Breast epithelium (tissue), 4 donors: ENCODE data around the gene LTBP2. TPM values are rescaled to one million over a fixed set of nuclear protein-coding genes. Genes with fewer than 3 reads are reported as not detected.

Experiments used
- DNase-seq, 2 donors: peaks; one replicate each; pipeline ENCODE4 v3.0.0-alpha.2; 2019; ENCODE audit warnings: low spot score in 2 of 2
- H3K27ac ChIP-seq, 2 donors: fragments of 200-600 bp; sonication (generic) in 1 of 2; one replicate each; pipeline ENCODE4 v1.5.1; 2016 to 2019; ENCODE audit warnings: mild to moderate bottlenecking in 1 of 2
- H3K27me3 ChIP-seq, 2 donors: fragments of 200-600 bp; sonication (generic) in 1 of 2; one replicate each; pipeline versions ENCODE4 v1.5.1 to v1.6.0; 2017 to 2019; ENCODE audit warnings: control low read depth in 1 of 2, mild to moderate bottlenecking in 1 of 2
- H3K36me3 ChIP-seq: fragments of 200-600 bp; one replicate; pipeline ENCODE4 v1.5.1; 2019
- H3K4me1 ChIP-seq, 2 donors: fragments of 200-600 bp; sonication (generic); one replicate each; pipeline ENCODE4 v1.5.1; 2016 to 2019; ENCODE audit warnings: control low read depth in 1 of 2
- H3K4me3 ChIP-seq, 3 donors: fragments of 200-600 bp; sonication (generic); 1 replicate in 2 of 3; 2 replicates in 1 of 3; pipeline ENCODE4 v1.5.1; 2016 to 2019; ENCODE audit warnings: mild to moderate bottlenecking in 3 of 3, moderate library complexity in 2 of 3
- H3K9me3 ChIP-seq, 2 donors: fragments of 200-600 bp; sonication (generic) in 1 of 2; one replicate each; pipeline ENCODE4 v1.5.1; 2016 to 2019; ENCODE audit warnings: control low read depth in 1 of 2
- POLR2A ChIP-seq: fragments of 450-650 bp; IDR thresholded peaks from one replicate; pipeline ENCODE4 v1.6.1; 2016; ENCODE audit warnings: antibody characterized with exemption, mild to moderate bottlenecking, moderate library complexity
- POLR2AphosphoS5 ChIP-seq, 3 donors: sonication (generic); formaldehyde crosslinking; IDR thresholded peaks; one replicate each; pipeline ENCODE4 v1.6.1; 2017; ENCODE audit warnings: antibody characterized with exemption in 3 of 3
- intact Hi-C: fragments of 100-400 bp; cut with DNase I; formaldehyde crosslinking; loops from one replicate; pipeline ENCODE4 v1.15.1; 2023; ENCODE audit warnings: low total_unique reads
- total RNA-seq, 3 donors: library from RNA; depleted of rRNA; stranded (reverse); fragments of >200 nt; gene quantifications; one replicate each; pipeline ENCODE4 v1.1.0, GENCODE V29; 2016
- TF ChIP-seq, protein P1 (sequence below), 3 donors: fragments of 450-650 bp; IDR thresholded peaks; one replicate each; pipeline ENCODE4 v1.5.1; 2016 to 2017; ENCODE audit warnings: antibody characterized with exemption in 3 of 3, mild to moderate bottlenecking in 3 of 3, moderate library complexity in 3 of 3

LTBP2 gene
- total RNA-seq, 3 donors from 2014 or later, result 34.7 to 91.1 (median 79.0) TPM

DNA sequence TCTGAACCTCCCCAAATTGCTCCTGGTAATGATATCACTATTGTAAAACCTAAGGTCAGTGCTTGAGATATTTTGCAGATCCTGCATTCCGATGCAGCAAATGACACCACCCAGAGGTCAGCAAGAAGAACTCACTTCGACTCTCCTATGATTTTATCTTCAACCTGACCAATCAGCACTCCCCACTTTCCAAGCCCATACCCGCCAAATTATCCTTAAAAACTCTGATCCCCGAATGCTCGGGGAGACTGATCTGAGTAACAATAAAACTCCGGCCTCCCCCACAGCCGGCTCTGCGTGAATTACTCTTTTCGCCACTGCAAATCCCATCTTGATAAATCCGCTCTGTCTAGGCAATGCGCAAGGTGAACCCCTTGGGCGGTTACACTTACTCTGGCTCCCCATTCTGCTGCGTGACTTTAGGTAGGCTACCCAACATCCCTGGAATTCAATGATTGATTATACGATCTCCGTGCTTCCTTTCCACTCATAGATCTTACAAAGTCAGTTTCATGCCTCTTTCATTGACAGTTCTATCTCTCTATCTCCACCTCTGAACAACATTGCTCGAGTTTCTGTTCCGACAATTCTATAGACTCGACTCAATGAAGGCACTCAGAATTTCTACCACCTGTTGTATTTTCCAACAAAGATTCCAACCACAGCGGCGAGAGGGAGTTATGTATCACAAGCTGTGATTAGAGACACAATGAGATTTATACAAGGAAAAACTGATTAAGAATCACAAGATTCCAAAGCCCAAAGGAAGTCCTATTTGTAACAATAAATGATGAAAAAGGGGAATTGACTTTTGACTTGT, 119.9 kb downstream of the LTBP2 start:
- intact Hi-C loops, result no loop called here
- no peak for DNase-seq
- Histone ChIP-seq H3K4me1 (peaks cover 0 to 13% of the 10 kb centered on the region in 2 donors), H3K4me3 (peak overlapping the region; percentile 88 to 94 (median 92)), H3K36me3 (no peaks in the 10 kb centered on the region), H3K27ac (peak overlapping the region; percentile 77 to 92), H3K27me3 (no peaks in the 10 kb centered on the region), H3K9me3 (no peaks in the 10 kb centered on the region)
- TF ChIP-seq POLR2AphosphoS5 (IDR thresholded peaks at IDR 0.05) (no peak), POLR2A (no peak)
- TF ChIP-seq, protein P1, sequence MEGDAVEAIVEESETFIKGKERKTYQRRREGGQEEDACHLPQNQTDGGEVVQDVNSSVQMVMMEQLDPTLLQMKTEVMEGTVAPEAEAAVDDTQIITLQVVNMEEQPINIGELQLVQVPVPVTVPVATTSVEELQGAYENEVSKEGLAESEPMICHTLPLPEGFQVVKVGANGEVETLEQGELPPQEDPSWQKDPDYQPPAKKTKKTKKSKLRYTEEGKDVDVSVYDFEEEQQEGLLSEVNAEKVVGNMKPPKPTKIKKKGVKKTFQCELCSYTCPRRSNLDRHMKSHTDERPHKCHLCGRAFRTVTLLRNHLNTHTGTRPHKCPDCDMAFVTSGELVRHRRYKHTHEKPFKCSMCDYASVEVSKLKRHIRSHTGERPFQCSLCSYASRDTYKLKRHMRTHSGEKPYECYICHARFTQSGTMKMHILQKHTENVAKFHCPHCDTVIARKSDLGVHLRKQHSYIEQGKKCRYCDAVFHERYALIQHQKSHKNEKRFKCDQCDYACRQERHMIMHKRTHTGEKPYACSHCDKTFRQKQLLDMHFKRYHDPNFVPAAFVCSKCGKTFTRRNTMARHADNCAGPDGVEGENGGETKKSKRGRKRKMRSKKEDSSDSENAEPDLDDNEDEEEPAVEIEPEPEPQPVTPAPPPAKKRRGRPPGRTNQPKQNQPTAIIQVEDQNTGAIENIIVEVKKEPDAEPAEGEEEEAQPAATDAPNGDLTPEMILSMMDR (IDR thresholded peaks at IDR 0.05), result no peak

DNA sequence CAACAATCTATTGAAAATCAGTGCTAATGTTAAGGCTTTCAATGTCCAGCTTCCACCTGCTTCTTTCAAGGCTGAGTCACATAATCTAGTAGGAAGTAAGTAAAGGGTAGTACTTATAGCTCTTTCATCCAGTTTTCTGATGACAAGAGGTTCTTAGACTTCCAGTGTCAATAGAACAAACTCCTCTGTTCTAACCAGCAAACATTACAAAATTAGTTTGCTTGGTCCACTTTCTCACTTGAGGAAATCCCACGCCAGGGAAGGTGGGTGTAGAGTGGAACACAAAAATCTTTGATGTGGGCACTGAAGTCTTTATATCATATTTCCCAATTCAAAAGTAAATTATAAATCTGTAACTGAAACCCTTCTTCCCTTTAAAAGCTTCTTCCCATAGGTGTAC, 121.6 kb downstream of the LTBP2 start:
- TF ChIP-seq POLR2A (no peak), POLR2AphosphoS5 (IDR thresholded peaks at IDR 0.05) (no peak)
- TF ChIP-seq, protein P1 (IDR thresholded peaks at IDR 0.05), result no peak

DNA sequence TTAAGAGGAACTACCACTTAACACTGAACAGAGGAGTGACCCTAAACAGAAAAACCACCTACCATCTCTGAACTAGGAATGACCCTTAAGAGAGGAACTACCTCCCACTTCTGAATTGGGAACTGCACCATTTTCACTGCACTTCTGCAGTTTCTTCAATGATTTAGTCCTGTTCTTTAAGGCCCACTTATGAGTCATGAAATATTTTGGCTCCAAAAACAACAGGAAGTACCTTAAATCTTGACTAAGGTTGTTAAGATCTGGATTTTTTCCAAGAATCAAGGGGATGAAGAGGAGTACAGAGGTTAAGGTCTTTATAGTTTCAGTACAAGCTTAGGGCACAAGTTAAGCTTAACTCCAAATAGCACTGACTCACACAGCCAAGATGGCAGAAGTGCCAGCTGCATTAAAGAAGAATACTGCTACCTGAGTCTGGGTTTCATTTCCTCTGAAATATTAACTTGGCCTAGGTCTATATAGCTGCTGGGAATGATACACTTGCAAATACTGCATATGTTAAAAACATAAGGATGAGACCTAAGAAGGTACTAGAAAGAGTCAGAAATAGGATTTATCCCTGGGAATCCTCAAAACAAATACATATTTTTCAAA, 123.1 kb downstream of the LTBP2 start:
- no peaks in the 10 kb centered on the region for H3K36me3 ChIP-seq
- H3K9me3 ChIP-seq, result no peaks in the 10 kb centered on the region
- peaks cover 0 to 8% of the 10 kb centered on the region in 2 donors for H3K4me1 ChIP-seq
- intact Hi-C loops, result loop anchor here (10.0 kb wide), 1 partner anchor 134 kb away; no protein-coding TSS in a partner anchor
- TF ChIP-seq POLR2A, result no peak
- no peak for DNase-seq
- no peak overlapping the region for H3K27ac ChIP-seq
- no peaks in the 10 kb centered on the region for H3K27me3 ChIP-seq
- no peak overlapping the region for H3K4me3 ChIP-seq

More for the DNA sequence above, 121.6 kb downstream of the LTBP2 start:
- no peak for DNase-seq
- H3K9me3 ChIP-seq, result no peaks in the 10 kb centered on the region
- no peaks in the 10 kb centered on the region for H3K36me3 ChIP-seq
- peak overlapping the region in 1 of 3 donors; percentile 92 for H3K4me3 ChIP-seq
- H3K4me1 ChIP-seq, result peaks cover 0 to 13% of the 10 kb centered on the region in 2 donors
- intact Hi-C loops, result no loop called here
- H3K27me3 ChIP-seq, result no peaks in the 10 kb centered on the region
- no peak overlapping the region for H3K27ac ChIP-seq

DNA sequence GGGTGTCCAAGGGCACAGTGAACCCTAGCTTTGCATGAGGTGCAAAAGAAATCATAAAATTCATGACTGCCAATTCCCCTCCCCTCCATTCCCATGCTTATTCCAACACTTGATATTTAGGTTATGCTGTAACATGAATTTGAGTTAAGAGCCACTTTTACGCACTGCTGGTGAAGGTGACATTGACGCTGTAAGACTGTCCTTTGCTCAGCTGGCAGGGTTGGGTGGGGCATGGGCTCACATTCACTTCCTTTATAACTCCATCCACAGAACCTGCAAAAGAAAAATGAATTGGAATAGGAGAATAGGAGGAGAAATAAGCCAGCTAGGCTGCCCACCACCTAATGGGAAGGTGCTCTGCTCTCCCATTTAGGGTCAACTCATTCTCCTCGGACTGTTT, 125.9 kb downstream of the LTBP2 start:
- no peaks in the 10 kb centered on the region for H3K9me3 ChIP-seq
- H3K36me3 ChIP-seq, result peaks cover 6% of the 10 kb centered on the region
- no peak for DNase-seq
- no peak overlapping the region for H3K27ac ChIP-seq
- no peaks in the 10 kb centered on the region for H3K27me3 ChIP-seq
- no peak overlapping the region for H3K4me3 ChIP-seq
- intact Hi-C loops, result loop anchor here (10.0 kb wide), 1 partner anchor 131 kb away; no protein-coding TSS in a partner anchor
- peaks cover 0 to 8% of the 10 kb centered on the region in 2 donors for H3K4me1 ChIP-seq
- TF ChIP-seq POLR2A (no peak), POLR2AphosphoS5 (IDR thresholded peaks at IDR 0.05) (no peak)
- TF ChIP-seq, protein P1 (IDR thresholded peaks at IDR 0.05), result no peak

DNA sequence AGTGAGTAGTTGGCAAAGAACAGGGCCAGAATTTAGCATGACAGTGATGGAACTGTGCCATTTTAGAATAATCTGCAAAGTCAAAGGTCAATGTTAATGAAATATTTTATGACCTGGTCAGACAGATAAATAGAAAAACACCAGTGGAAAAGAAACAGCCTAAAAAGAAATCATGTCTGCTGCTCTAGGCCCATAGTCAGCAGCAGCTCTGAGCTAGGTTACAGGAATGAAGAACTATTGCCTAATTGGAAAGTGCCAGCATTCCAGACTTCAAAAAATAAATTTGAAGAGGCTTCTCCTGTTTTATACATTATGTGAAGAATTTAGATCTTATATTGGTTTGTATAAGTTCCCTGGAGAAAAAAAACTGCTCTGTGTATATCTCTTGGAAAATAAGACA, 128.7 kb downstream of the LTBP2 start:
- Histone ChIP-seq H3K4me1 (no peaks in the 10 kb centered on the region), H3K4me3 (no peak overlapping the region), H3K27me3 (no peaks in the 10 kb centered on the region), H3K36me3 (peaks cover 17% of the 10 kb centered on the region), H3K27ac (no peak overlapping the region), H3K9me3 (no peaks in the 10 kb centered on the region)
- TF ChIP-seq POLR2A (no peak), POLR2AphosphoS5 (IDR thresholded peaks at IDR 0.05) (no peak)
- TF ChIP-seq, protein P1 (IDR thresholded peaks at IDR 0.05), result no peak
- DNase-seq, result no peak
- intact Hi-C loops, result loop anchor here (10.0 kb wide), 1 partner anchor 129 kb away; no protein-coding TSS in a partner anchor
